Measurements from ENCODE around the gene WDHD1. TPM values are rescaled to one million over a fixed set of nuclear protein-coding genes. Genes with fewer than 3 reads are reported as not detected.
"Not testable (repeated sequence)": the region's sequence is repeated elsewhere in the genome, so short reads cannot be mapped to it uniquely, and the experiment has no call there.

The WDHD1 gene
- total RNA-seq, 1 donor from 2014 or later: 9.3 TPM

GRCh38 chr14:55071870-55072640 lies 45.2 kb upstream of the WDHD1 start:
- ATAC-seq (ENCODE audit: low read depth) (peak; percentile 77), DNase-seq (peak; percentile 47)
- H3K9me3 Mint-ChIP-seq: no peaks in the 10 kb centered on the region
- CTCF ChIA-PET: interaction anchor here (0.7 to 3.8 kb wide), 10 partner anchors 15 to 186 kb away, joined by 3 to 35 read pairs (median 4); partner anchors contain the start of genes LGALS3 and MAPK1IP1L
- no peaks in the 10 kb centered on the region for H3K27me3 Mint-ChIP-seq
- TF ChIP-seq CTCF (IDR thresholded peaks at IDR 0.05): no peak
- H3K27ac Mint-ChIP-seq: peak overlapping the region; percentile 98
- peak overlapping the region; percentile 79 for H3K4me3 Mint-ChIP-seq
- H3K36me3 Mint-ChIP-seq (ENCODE audit: low read depth): peaks cover 10% of the 10 kb centered on the region
- H3K4me1 Mint-ChIP-seq: peaks cover 75% of the 10 kb centered on the region
- POLR2A ChIA-PET: interaction anchor here (0.5 to 4.1 kb wide), 21 partner anchors 15 to 566 kb away, joined by 3 to 112 read pairs (median 5); partner anchors contain the start of genes GCH1, LGALS3, MAPK1IP1L and SAMD4A
- intact Hi-C loops (cut with micrococcal nuclease): loop anchor here (1.0 to 5.0 kb wide), 9 partner anchors 17 to 507 kb away; partner anchors contain the start of genes FBXO34, GCH1, LGALS3 and SOCS4

- ChIA-PET POLR2A (interaction anchor here (0.6 to 4.1 kb wide), 12 partner anchors 11 to 90 kb away, joined by 3 to 112 read pairs (median 6); partner anchors contain the start of genes MAPK1IP1L, SOCS4 and WDHD1), CTCF (interaction anchor here (2.5 to 3.8 kb wide), 2 partner anchors 19 to 89 kb away, joined by 15 to 35 read pairs; partner anchors contain the start of gene MAPK1IP1L)
- H3K36me3 Mint-ChIP-seq (ENCODE audit: low read depth): peaks cover 17% of the 10 kb centered on the region
- ATAC-seq (ENCODE audit: low read depth): no peak
- no peaks in the 10 kb centered on the region for H3K9me3 Mint-ChIP-seq
- peaks cover 81% of the 10 kb centered on the region for H3K4me1 Mint-ChIP-seq
- TF ChIP-seq CTCF (IDR thresholded peaks at IDR 0.05): no peak
- H3K27me3 Mint-ChIP-seq: no peaks in the 10 kb centered on the region
- H3K4me3 Mint-ChIP-seq: peak overlapping the region; percentile 79
- no peak for DNase-seq
- intact Hi-C loops (cut with micrococcal nuclease): loop anchor here (5.0 kb wide), 1 partner anchor 169 kb away; the partner anchor contains the start of gene GCH1
- H3K27ac Mint-ChIP-seq: peak overlapping the region; percentile 98
These were observed 44.1 kb upstream of the WDHD1 start for GRCh38 chr14:55070981-55071411.

- peaks cover 53% of the 10 kb centered on the region for H3K4me1 Mint-ChIP-seq
- TF ChIP-seq CTCF (IDR thresholded peaks at IDR 0.05): no peak
- intact Hi-C loops (cut with micrococcal nuclease): no loop called here
These were observed 39.3 kb upstream of the WDHD1 start for GRCh38 chr14:55066223-55066622.

GRCh38 chr14:55065411-55065810 lies 38.5 kb upstream of the WDHD1 start:
- ChIA-PET CTCF (interaction anchor here (1.4 kb wide), 2 partner anchors 12 to 14 kb away, joined by 3 to 8 read pairs; partner anchors contain the start of gene MAPK1IP1L), POLR2A (interaction anchor here (1.4 to 7.1 kb wide), 2 partner anchors 13 to 38 kb away, joined by 3 to 33 read pairs; partner anchors contain the start of genes MAPK1IP1L, SOCS4 and WDHD1)
- Mint-ChIP-seq H3K27me3 (no peaks in the 10 kb centered on the region), H3K4me3 (no peak overlapping the region), H3K36me3 (ENCODE audit: low read depth) (peaks cover 64% of the 10 kb centered on the region), H3K4me1 (peaks cover 53% of the 10 kb centered on the region), H3K27ac (no peak overlapping the region), H3K9me3 (no peaks in the 10 kb centered on the region)
- no peak for TF ChIP-seq CTCF (IDR thresholded peaks at IDR 0.05)
- DNase-seq: no peak
- no peak for ATAC-seq (ENCODE audit: low read depth)
- intact Hi-C loops (cut with micrococcal nuclease): no loop called here

More at GRCh38 chr14:55066223-55066622, 39.3 kb upstream of the WDHD1 start:
- Mint-ChIP-seq H3K4me3 (no peak overlapping the region), H3K36me3 (ENCODE audit: low read depth) (peaks cover 56% of the 10 kb centered on the region), H3K27ac (peak overlapping the region; percentile 71), H3K27me3 (no peaks in the 10 kb centered on the region), H3K9me3 (no peaks in the 10 kb centered on the region)
- DNase-seq (no peak), ATAC-seq (ENCODE audit: low read depth) (no peak)
- POLR2A ChIA-PET: interaction anchor here (0.7 to 7.1 kb wide), 6 partner anchors 11 to 203 kb away, joined by 3 to 33 read pairs (median 4); partner anchors contain the start of genes MAPK1IP1L, SOCS4 and WDHD1
- CTCF ChIA-PET: interaction anchor here (1.4 kb wide), 2 partner anchors 13 to 15 kb away, joined by 3 to 8 read pairs; partner anchors contain the start of gene MAPK1IP1L

GRCh38 chr14:55064896-55065295 lies 38.0 kb upstream of the WDHD1 start:
- CTCF ChIA-PET: not testable (repeated sequence)
- H3K27ac Mint-ChIP-seq: peak overlapping the region; percentile 35

More at GRCh38 chr14:55064896-55065295, 38.0 kb upstream of the WDHD1 start:
- DNase-seq; H3K27me3 Mint-ChIP-seq; intact Hi-C loops (cut with micrococcal nuclease); H3K9me3 Mint-ChIP-seq; ATAC-seq (ENCODE audit: low read depth); H3K4me3 Mint-ChIP-seq: not testable (repeated sequence)
- H3K4me1 Mint-ChIP-seq: peaks cover 50% of the 10 kb centered on the region
- H3K36me3 Mint-ChIP-seq (ENCODE audit: low read depth): peaks cover 65% of the 10 kb centered on the region
- POLR2A ChIA-PET: interaction anchor here (1.4 to 7.1 kb wide), 2 partner anchors 13 to 38 kb away, joined by 3 to 33 read pairs; partner anchors contain the start of genes MAPK1IP1L, SOCS4 and WDHD1
